Measurements from ENCODE around the gene CSGALNACT2.

- TF ChIP-seq CTCF (IDR thresholded peaks at IDR 0.05; ENCODE audit: poor library complexity) (no peak), EZH2 (IDR thresholded peaks at IDR 0.05; ENCODE audit: borderline replicate concordance) (no peak), EZH2phosphoT487 (IDR thresholded peaks at IDR 0.05; ENCODE audit: low read depth, severe bottlenecking, unreplicated experiment) (no peak)
These were observed 52.5 kb downstream of the CSGALNACT2 start for GRCh38 chr10:43190775-43191174.
